Measurements from ENCODE around the gene ATXN7L2.

DNA sequence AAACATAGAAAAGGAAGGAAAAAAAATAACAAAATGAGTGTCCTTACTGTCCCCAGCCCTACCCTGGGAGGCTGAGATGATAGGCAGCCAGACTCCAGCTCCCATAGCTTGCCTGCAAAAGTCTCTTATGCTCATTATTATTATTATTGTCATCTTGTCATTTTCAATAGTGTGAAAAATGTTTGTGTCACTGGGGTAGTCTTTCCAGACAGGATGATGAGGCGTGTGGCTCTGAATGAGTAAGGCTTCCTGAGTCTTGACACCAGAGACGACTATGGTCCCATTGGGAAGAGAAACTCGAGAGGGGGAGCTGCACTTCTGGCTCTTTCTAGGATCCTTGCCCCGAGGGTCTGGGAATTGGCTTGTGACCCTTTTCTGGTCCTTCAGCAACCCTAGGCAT is 9.1 kb downstream of the ATXN7L2 start:
- TF ChIP-seq, protein P1, sequence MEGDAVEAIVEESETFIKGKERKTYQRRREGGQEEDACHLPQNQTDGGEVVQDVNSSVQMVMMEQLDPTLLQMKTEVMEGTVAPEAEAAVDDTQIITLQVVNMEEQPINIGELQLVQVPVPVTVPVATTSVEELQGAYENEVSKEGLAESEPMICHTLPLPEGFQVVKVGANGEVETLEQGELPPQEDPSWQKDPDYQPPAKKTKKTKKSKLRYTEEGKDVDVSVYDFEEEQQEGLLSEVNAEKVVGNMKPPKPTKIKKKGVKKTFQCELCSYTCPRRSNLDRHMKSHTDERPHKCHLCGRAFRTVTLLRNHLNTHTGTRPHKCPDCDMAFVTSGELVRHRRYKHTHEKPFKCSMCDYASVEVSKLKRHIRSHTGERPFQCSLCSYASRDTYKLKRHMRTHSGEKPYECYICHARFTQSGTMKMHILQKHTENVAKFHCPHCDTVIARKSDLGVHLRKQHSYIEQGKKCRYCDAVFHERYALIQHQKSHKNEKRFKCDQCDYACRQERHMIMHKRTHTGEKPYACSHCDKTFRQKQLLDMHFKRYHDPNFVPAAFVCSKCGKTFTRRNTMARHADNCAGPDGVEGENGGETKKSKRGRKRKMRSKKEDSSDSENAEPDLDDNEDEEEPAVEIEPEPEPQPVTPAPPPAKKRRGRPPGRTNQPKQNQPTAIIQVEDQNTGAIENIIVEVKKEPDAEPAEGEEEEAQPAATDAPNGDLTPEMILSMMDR (conservative IDR thresholded peaks at IDR 0.05 in 1 of 2, IDR thresholded peaks at IDR 0.05 in 1 of 2; ENCODE audit: extremely low read depth in 1 of 2, insufficient read depth in 1 of 2, low read depth in 1 of 2, low read length in 2 of 2): no peak
- TF ChIP-seq EZH2 (IDR thresholded peaks at IDR 0.05; ENCODE audit: borderline replicate concordance, low read length): no peak
